ENCODE results near the gene FAM168A.

GRCh38 chr11:73383249-73384124, 214.4 kb downstream of the FAM168A start:
- TF ChIP-seq CTCF (IDR thresholded peaks at IDR 0.05; ENCODE audit: poor library complexity), result no peak
- no peak for TF ChIP-seq EZH2 (IDR thresholded peaks at IDR 0.05; ENCODE audit: borderline replicate concordance)
- TF ChIP-seq EZH2phosphoT487 (IDR thresholded peaks at IDR 0.05; ENCODE audit: low read depth, severe bottlenecking, unreplicated experiment), result no peak
